Measurements from ENCODE around the gene RBM44. TPM values are rescaled to one million over a fixed set of nuclear protein-coding genes. Genes with fewer than 3 reads are reported as not detected.

RBM44 gene
- total RNA-seq, 4 donors from 2014 or later: 0.89 to 4.1 (median 1.5) TPM

DNA sequence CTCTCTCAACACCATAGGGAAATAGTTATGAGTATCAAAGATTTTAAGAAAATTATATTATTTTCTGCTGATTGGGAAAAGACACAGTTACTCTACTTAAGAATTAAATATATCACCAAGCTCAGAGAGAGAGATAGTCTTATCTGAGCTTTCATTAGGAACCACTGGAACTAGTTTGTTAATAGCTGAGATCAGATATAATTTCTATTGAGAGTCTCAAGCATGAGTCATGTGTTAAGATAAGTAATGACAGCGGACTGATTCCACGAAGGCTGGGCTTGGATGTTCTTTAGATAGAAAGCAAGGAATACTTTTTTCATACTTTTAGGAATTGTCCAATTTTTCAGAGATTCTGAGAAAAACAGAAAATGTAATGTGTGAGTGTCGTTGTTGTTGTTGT is 44.4 kb upstream of the RBM44 start:
- H3K27ac ChIP-seq: no peak overlapping the region
- DNase-seq: no peak
- intact Hi-C loops (cut with DNase I): no loop called here
- WGBS, 2 donors: 89 to 93% methylated on average over 3 of the region's 3 CpGs
- no peak overlapping the region for H3K4me3 ChIP-seq (replicated peaks in 1 of 3)
- H3K4me1 ChIP-seq: no peaks in the 10 kb centered on the region
- no peaks in the 10 kb centered on the region for H3K27me3 ChIP-seq
- H3K9me3 ChIP-seq: no peaks in the 10 kb centered on the region
- H3K36me3 ChIP-seq: peaks cover 38 to 48% of the 10 kb centered on the region in 2 donors
- TF ChIP-seq POLR2A (IDR thresholded peaks at IDR 0.05): no peak
- TF ChIP-seq, protein P1, sequence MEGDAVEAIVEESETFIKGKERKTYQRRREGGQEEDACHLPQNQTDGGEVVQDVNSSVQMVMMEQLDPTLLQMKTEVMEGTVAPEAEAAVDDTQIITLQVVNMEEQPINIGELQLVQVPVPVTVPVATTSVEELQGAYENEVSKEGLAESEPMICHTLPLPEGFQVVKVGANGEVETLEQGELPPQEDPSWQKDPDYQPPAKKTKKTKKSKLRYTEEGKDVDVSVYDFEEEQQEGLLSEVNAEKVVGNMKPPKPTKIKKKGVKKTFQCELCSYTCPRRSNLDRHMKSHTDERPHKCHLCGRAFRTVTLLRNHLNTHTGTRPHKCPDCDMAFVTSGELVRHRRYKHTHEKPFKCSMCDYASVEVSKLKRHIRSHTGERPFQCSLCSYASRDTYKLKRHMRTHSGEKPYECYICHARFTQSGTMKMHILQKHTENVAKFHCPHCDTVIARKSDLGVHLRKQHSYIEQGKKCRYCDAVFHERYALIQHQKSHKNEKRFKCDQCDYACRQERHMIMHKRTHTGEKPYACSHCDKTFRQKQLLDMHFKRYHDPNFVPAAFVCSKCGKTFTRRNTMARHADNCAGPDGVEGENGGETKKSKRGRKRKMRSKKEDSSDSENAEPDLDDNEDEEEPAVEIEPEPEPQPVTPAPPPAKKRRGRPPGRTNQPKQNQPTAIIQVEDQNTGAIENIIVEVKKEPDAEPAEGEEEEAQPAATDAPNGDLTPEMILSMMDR (IDR thresholded peaks at IDR 0.05): no peak

DNA sequence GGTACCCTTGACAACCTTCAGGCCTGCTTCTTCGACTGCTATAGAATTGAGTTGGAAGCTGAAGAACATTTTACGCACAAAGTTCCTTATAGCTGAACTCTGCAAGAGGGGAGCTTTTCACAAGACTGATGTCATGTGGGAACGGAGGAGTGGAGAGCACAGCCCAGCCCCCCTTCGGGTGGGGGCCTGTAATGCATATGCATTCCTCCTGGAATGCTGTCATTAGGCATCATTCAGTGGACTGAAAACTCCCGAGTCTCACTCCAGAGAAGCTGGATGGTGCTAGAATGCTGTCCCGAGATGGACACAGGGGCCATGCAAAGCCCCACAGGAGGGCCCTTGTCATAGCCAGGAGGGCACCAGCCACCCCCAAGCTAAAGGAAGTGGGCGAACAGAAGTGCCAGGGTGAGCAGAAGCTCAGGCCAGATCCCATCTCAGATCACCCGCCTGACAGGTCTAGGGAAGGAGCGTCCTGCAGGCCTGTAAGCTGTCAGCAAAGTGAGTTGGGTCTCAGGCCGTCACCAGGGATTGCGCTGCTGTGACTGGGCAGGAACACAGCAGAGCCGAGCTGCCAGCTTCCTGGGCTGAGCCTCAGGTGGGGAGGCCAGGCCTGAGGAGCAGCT is 43.8 kb upstream of the RBM44 start:
- no peaks in the 10 kb centered on the region for H3K9me3 ChIP-seq
- H3K27ac ChIP-seq: no peak overlapping the region
- TF ChIP-seq, protein P1 (IDR thresholded peaks at IDR 0.05): no peak
- no peak for TF ChIP-seq POLR2A (IDR thresholded peaks at IDR 0.05)
- H3K36me3 ChIP-seq: peaks cover 33 to 44% of the 10 kb centered on the region in 2 donors
- WGBS, 2 donors: 90% methylated on average over 12 of the region's 12 CpGs
- intact Hi-C loops (cut with DNase I): no loop called here
- H3K4me1 ChIP-seq: no peaks in the 10 kb centered on the region
- H3K4me3 ChIP-seq (replicated peaks in 1 of 3): no peak overlapping the region
- H3K27me3 ChIP-seq: no peaks in the 10 kb centered on the region
- DNase-seq: no peak

DNA sequence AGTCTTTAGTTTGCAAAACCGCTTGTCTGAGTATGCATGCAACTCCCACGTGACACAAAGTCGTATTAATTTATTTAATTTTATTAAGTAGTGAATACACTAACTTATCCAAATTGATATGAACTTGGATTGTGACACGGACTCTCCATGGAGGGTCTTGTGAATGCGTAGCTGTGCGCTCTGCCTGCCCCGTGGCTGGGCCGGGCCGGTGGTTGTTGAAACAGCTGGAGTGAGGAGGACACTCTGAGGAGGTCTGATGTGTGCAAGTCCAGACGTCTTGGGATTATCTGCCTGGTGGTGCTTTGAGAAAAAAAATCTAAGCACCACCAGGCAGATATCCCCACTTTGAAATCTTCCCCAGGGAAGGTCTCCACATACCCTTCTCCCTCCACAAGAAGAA is 41.0 kb upstream of the RBM44 start:
- TF ChIP-seq, protein P1 (IDR thresholded peaks at IDR 0.05): no peak
- no peak for TF ChIP-seq POLR2A (IDR thresholded peaks at IDR 0.05)
- peaks cover 29 to 55% of the 10 kb centered on the region in 2 donors for H3K36me3 ChIP-seq
- DNase-seq: no peak

DNA sequence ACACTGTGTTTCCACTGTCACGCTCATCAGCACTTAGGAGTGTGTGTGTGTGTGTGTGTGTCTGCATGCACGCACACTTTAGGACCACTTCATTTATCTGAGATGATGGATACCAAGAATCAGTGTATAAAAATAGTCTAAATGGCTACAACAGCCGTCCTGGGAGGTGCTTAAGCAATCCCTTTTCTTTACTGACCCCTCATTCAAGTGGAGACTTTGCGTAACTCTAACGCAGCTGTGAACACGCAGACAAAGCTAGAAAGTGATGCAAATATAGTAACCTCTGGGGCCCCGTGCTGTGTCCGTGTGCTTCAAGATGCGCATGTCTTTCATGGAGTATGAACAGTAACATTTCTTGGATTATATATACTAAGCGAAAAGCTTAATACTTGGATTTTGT is 40.4 kb upstream of the RBM44 start:
- WGBS, 2 donors: 83 to 88% methylated on average over 10 of the region's 10 CpGs
- H3K36me3 ChIP-seq: peaks cover 28 to 54% of the 10 kb centered on the region in 2 donors
- intact Hi-C loops (cut with DNase I): no loop called here
- H3K27me3 ChIP-seq: no peaks in the 10 kb centered on the region
- no peaks in the 10 kb centered on the region for H3K9me3 ChIP-seq
- no peak overlapping the region for H3K27ac ChIP-seq
- no peak for DNase-seq
- no peak for TF ChIP-seq POLR2A (IDR thresholded peaks at IDR 0.05)
- TF ChIP-seq, protein P1 (IDR thresholded peaks at IDR 0.05): no peak
- no peak overlapping the region for H3K4me3 ChIP-seq (replicated peaks in 1 of 3)
- no peaks in the 10 kb centered on the region for H3K4me1 ChIP-seq

More for the DNA sequence above, 41.0 kb upstream of the RBM44 start:
- WGBS, 2 donors: 92 to 94% methylated on average over 10 of the region's 10 CpGs
- no peaks in the 10 kb centered on the region for H3K4me1 ChIP-seq
- H3K27ac ChIP-seq: no peak overlapping the region
- H3K9me3 ChIP-seq: no peaks in the 10 kb centered on the region
- H3K27me3 ChIP-seq: no peaks in the 10 kb centered on the region
- H3K4me3 ChIP-seq (replicated peaks in 1 of 3): no peak overlapping the region
- intact Hi-C loops (cut with DNase I): no loop called here

DNA sequence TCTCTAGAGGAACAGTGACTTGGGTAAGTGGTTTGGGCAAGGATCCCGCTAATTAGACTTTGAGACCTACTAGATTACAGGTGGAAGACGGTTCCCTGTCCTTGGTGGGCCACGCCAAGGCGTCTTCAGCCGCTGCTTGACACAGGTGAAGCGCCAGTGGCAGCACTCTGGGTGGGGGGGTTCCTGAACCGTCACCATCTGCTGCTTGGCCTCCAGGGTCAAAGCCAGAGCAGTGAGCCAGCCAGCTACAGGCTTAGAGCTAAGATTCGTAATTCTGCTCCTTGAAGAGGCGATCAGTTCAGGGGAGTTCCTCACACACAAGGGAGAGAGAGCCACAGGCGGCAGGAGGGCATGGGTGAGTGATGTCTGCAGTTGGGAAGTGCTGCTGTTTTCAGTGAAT is 39.4 kb upstream of the RBM44 start:
- no peak for DNase-seq
- Histone ChIP-seq H3K27ac (no peak overlapping the region), H3K36me3 (peaks cover 25 to 46% of the 10 kb centered on the region in 2 donors), H3K27me3 (no peaks in the 10 kb centered on the region), H3K4me1 (no peaks in the 10 kb centered on the region), H3K4me3 (replicated peaks in 1 of 3) (no peak overlapping the region), H3K9me3 (no peaks in the 10 kb centered on the region)
- intact Hi-C loops (cut with DNase I): no loop called here
- 93 to 96% methylated on average over 10 of the region's 10 CpGs for WGBS, 2 donors
- TF ChIP-seq POLR2A (IDR thresholded peaks at IDR 0.05): no peak
- TF ChIP-seq, protein P1 (IDR thresholded peaks at IDR 0.05): no peak
